Right ventricle myocardium superior (tissue), 1 donor: ENCODE results near the gene PODXL2. TPM values are rescaled to one million over a fixed set of nuclear protein-coding genes. Genes with fewer than 3 reads are reported as not detected.

Source experiments
- ATAC-seq: fragments of 200-7000 bp; cut with Tn5 transposase; one replicate; pipeline ENCODE4 v1.9.1; 2020; ENCODE audit warnings: mild to moderate bottlenecking; ENCODE audit not compliant: poor library complexity
- DNase-seq: peaks from one replicate; pipeline ENCODE4 v3.0.0-alpha.2; 2020
- intact Hi-C: fragments of 100-400 bp; cut with DNase I; formaldehyde crosslinking; loops from one replicate; pipeline ENCODE4 v1.11.2; 2022
- total RNA-seq: library from RNA; stranded (reverse); fragmentation: NEBNext Ultra II Directional; extraction: Animal tissue kit (Norgen Biotek cat#: 25700); gene quantifications from one replicate; pipeline ENCODE4 v1.2.1, GENCODE V29; 2021
- donor health status: DM: no; HTN: yes; CAD: no; lungs with severe emphysema.

PODXL2 gene
- total RNA-seq, 1 donor from 2014 or later: 0.94 TPM

GRCh38 chr3:127669541-127670228, 40.7 kb downstream of the PODXL2 start:
- intact Hi-C loops: loop anchor here (5.0 kb wide), 1 partner anchor 153 kb away; the partner anchor contains the start of gene MGLL
- no peak for ATAC-seq
- peak; percentile 22 for DNase-seq

DNA sequence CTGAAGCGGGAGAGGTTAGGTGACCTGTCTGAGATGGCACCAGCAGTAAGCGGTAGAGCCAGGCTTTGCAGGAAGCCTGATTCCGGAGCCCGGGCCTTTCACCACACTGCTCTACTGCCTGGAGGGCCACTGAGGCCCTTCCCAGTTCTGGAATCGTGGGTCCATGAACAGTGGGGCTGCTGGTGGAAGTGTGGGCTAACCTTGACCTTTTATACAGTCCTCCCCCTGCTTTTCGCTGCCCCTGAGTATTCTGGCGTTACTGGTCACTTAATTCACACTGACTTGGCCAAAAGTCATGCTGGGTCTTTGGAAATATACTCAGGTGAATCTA, 41.2 kb downstream of the PODXL2 start:
- ATAC-seq (no peak), DNase-seq (peak; percentile 14)
- intact Hi-C loops: loop anchor here (5.0 kb wide), 1 partner anchor 152 kb away; the partner anchor contains the start of gene MGLL

DNA sequence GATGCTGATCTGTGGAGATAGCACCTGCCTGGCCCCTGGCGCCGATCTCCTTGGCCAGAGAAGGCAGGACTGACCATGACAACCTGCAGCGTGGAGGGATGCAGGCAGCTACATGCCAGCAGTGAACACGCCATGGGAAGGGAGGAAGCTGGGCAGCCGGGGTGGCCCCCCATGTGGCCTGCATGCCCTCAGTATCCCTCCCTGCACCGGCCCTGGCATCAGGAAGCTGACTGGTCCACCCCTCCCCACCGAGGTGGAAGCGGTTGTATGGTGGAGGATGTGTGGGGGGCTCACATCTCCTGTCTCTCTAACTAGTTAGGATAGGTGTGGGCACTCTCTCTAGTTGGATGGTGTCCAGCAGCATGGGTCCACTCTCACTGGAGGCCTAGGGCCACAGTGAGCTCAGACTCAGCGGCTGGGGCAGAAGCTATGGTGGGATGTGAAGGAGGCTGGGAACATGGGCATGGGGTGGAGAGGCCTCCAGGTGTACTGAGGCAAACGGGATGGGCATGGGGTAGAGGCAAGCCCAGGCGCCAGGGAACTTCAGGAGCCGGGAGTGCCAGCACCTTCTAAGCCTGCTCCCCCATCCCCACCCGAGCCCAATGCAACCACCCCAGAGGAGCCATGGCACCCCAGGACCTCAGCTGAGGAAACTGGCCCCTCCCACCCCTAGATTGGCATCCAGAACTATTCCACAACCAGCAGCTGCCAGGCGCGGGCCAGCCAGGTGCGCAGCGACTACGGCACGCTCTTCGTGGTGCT, 42.0 kb downstream of the PODXL2 start:
- no peak for ATAC-seq
- DNase-seq: peak; percentile 31
- intact Hi-C loops: loop anchor here (5.0 kb wide), 1 partner anchor 151 kb away; the partner anchor contains the start of gene MGLL

GRCh38 chr3:127671523-127672428, 42.8 kb downstream of the PODXL2 start:
- intact Hi-C loops: loop anchor here (5.0 kb wide), 1 partner anchor 151 kb away; the partner anchor contains the start of gene MGLL
- peak; percentile 44 for DNase-seq

GRCh38 chr3:127672429-127673190, 43.6 kb downstream of the PODXL2 start, which contains the start of gene ABTB1:
Gene ABTB1 (plus strand): TSS chr3:127672952. CDS start chr3:127673026, 74 bp downstream.
- intact Hi-C loops: loop anchor here (5.0 kb wide), 1 partner anchor 150 kb away; the partner anchor contains the start of gene MGLL
- ATAC-seq (peak; percentile 95), DNase-seq (peak; percentile 94)

More at GRCh38 chr3:127671523-127672428, 42.8 kb downstream of the PODXL2 start:
- ATAC-seq: peak; percentile 32

DNA sequence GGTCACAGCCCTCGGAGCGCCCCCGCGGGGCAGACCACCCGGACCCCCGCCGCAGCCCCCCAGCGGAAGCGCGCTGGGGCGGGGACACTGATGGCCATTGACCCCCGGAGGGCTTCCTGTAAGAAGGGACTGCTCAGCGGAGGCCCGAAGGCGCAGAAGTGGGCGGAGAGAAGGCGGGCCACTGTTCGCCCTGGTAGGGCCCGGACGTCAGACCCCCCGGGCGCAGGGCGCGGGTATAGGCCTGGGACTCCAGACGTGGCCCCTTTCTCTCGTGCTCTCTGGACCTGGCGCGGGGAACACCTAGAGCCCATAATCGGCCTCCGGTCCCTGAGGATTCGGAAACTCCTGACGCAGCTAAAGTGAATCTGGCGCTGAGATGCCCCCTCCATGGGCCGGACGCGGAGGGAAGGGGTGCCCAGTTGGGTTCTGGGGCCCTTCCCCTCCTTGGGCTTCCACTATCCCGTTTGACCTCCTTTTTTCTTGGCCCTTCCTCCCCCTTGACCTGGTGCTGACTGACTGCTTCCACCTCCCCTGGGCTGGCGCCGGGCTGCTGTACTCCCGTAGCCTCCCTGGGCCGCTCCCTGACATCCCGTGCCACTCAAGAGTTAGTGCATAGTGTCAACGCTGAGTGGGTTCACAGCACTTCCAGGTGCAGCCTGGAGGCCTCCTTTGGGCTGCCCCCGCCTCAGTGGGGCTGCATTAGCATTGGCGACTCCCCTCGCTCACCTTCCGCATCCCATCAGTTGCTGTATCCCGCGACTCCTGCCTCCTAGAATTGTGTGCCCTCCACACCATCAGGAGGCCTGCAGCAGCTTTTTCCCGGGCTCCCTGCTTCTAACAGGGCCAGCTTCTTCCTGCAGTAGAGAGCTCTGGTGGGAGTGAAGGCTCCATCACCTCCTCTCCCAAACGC, 44.5 kb downstream of the PODXL2 start:
- intact Hi-C loops: loop anchor here (5.0 kb wide), 1 partner anchor 149 kb away; the partner anchor contains the start of gene MGLL
- ATAC-seq (peak; percentile 59), DNase-seq (peak; percentile 83)

GRCh38 chr3:127674101-127674721, 45.2 kb downstream of the PODXL2 start:
- intact Hi-C loops: loop anchor here (5.0 kb wide), 1 partner anchor 148 kb away; the partner anchor contains the start of gene MGLL
- peak; percentile 33 for DNase-seq
- ATAC-seq: no peak

GRCh38 chr3:127674790-127675189, 45.8 kb downstream of the PODXL2 start:
- ATAC-seq: no peak
- DNase-seq: peak; percentile 28
- intact Hi-C loops: loop anchor here (5.0 kb wide), 1 partner anchor 148 kb away; the partner anchor contains the start of gene MGLL

DNA sequence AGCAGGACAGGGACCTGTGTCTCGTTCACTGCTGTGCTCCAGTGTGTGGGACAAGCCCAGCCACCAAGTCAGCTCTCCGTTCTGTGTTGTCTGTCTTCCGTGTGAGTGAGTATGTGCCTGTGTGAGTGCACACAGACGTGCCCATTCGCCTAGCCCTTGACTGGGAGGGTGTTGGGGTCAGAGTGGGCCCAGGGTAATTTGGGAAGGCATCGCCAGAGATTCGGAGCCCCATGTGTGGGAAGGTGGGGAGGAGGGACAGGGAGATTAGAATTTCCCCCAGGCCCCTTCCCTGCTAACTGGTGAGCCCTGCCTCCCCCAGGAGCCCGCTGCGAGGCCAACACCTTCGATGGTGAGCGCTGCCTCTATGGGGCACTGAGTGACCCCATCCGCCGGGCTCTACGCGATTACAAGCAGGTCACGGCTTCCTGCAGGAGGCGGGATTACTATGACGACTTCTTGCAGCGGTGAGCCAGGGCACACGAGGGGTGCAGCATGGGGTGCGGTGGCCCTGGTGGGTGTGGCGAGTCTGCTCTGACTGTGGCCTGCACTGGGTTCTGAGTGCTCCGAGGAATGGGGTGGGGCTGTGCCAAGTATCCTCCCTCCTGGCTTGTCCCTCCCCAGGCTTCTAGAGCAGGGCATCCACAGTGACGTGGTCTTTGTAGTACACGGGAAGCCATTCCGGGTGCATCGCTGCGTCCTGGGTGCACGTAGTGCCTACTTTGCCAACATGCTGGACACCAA, 46.8 kb downstream of the PODXL2 start:
- intact Hi-C loops: no loop called here
- DNase-seq: peak; percentile 34

GRCh38 chr3:127676456-127676855, 47.5 kb downstream of the PODXL2 start:
- intact Hi-C loops: no loop called here
- ATAC-seq: no peak
- peak; percentile 32 for DNase-seq

More for the DNA sequence above, 46.8 kb downstream of the PODXL2 start:
- ATAC-seq: no peak

DNA sequence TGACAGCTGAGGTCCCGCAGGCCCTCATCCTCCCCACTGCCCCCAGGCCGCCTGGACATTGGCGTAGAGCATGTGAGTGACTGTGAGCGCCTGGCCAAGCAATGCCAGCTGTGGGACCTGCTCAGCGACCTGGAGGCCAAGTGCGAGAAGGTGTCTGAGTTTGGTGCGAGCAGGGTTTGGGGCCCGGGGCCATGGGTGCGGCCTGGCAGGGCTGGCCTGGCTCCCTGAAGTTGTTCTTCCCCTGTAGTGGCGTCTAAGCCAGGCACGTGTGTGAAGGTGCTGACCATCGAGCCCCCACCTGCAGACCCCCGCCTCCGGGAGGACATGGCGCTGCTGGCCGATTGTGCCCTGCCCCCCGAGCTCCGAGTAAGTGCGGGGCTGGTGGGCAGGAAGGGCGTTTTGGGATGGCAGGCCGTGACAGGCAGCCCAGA, 48.0 kb downstream of the PODXL2 start:
- intact Hi-C loops: no loop called here

DNA sequence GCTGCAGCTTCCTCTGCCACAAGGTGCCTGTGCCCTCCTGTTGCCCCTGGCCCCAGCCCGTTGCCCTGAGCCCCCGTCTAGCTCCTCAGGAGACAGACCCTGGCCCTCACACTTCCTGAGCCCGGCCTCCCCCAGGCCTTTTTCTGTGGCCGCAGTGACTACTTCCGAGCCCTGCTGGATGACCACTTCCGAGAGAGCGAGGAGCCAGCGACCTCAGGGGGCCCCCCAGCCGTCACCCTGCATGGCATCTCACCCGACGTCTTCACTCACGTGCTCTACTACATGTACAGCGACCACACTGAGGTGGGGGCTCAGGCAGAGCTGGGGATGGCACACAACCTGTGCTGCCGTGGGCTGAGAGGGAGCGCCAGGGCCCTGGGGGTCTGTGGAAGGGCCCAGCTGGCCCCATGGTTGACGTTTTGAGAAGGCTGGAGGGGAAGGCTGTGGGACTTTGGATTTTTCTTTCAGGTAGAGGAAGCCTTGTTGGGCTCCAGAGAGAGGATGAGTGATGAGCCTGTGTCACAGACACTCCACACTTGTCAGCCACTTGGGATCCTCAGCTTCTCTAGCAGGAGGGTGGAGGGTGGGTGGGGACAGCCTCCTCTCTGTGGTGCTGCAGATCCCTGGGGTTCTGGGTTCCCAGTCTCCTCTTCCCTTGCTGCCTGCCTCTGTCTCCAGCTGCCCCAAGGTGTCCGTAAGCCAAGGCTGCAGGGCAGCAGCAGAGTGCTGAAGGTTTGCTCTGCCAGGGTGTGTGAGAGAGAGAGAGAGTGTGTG, 48.7 kb downstream of the PODXL2 start:
- ATAC-seq (no peak), DNase-seq (peak; percentile 34)
- intact Hi-C loops: no loop called here

More for the DNA sequence above, 48.0 kb downstream of the PODXL2 start:
- DNase-seq (peak; percentile 34), ATAC-seq (no peak)

GRCh38 chr3:127678315-127678599, 49.3 kb downstream of the PODXL2 start:
- DNase-seq (no peak), ATAC-seq (no peak)
- intact Hi-C loops: no loop called here

- DNase-seq (peak; percentile 45), ATAC-seq (no peak)
- intact Hi-C loops: no loop called here
Measured at GRCh38 chr3:127678611-127679533, 49.9 kb downstream of the PODXL2 start.
